ENCODE data around the gene MALL.
"Not testable (repeated sequence)": the region's sequence is repeated elsewhere in the genome, so short reads cannot be mapped to it uniquely, and the experiment has no call there.

Gene MALL

DNA sequence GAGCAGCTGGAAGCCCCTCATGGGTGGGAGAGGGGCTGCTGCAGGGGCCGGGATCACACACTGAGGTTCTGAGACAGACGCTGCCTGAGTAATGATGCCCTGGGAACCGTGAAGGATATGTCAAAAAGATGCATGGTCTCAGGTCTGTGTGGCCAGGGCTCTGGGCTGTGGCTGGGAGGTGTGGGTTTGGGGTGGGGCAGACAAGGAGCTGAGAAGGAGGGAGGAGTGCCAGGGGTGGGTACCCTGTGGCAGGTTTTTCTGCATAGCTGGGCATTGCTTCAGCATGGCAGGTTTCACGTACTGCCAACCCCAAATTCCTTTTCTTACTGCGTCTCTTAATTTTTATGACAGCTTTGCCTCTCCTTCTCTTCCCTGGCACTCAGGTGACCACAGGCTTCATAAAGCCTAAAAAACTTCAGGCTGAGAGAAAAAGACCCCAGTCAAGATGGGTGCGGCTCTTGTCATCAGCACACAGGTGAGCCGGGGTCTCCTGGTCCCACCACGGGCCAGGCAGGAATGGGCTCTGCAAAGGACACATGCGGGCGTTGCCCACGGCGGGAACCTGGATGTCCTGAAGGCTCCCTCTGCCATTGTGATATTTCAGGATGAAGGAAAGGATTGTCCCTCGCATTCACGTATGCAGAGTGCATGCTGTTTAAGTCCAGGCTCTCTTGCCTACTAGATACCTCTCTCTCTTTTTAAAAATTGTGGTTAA is 18.0 kb downstream of the MALL start:
- no peak for DNase-seq

DNA sequence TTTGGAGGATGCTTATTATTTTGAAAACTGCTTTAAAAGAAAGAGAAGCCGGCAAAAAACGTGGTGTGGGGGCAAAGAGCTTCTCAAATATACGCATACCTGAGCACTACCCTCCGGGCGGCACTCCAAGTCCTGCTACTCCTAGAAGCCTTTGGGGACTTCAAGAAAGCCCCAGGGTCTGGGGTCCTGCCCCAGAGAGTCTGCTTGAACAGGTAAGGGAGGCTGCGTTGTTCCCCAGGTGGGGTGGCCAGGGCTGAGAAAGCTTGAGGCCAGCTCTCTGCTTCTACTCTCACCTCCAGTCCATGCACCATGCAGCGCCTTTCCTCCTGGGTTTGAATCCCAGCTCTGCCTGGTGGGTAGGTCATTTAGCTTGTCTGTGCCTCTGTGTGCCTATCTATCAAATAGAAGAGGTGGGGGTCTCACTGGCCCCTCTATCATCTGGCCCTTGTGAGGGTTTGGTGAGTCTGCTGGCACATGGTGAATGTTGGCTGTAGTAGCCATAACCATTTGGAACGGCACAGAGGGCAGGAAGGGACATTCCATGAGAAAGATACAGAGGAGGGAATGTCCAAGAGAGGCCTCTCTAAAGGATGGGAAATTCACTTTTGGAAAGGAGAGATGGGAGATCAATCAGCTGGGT is 19.5 kb downstream of the MALL start:
- DNase-seq = no peak

DNA sequence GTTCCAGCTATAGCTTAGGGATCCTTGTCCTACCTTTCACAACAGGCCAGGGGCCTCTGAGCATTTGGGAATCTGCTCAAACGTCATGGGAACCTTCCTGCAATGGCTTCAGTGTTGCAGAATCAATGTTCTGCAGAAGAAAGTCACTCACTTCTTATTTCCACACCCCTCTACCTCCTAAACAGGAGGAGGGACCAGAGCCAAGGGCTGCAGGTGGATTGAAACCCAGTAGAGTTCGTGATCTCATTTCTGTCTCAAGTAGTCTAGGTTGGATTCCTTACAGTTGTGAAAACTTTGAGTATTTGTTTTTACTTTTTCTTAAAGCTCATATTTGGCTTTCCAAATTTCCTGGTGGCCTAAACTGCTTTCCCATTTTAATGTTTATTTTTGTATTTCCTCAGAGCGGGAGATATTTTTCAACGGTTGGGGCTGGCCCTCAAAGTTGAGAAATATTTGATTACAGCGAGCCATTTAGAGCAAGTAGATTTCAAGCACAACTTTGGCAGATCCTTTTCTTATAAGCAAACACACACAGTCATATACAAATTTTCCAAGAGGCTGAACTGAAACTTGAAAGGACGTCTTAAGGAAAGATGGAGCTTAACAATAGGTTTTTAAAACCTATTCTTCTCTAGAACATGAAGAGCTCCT is 20.6 kb downstream of the MALL start:
- DNase-seq = not testable (repeated sequence)

DNA sequence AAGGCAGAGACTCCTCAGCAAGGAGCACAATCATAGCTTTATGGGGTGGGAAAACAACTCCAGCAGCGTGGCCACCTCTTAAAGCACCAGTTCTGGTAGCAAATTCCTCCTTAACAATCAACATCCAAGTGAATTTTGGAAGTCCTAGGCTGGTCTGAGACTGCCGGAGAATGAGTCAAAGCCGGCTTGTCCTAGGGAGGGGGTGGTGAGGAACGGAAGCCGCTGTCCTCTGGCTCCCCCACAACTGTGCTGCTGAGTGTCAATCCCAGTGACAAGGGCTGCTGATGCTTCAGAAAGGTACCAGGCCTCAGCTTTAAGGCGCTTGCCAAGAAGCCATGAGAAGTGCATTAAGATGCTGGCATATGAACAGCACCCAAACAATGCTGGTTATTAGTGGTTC is 21.7 kb downstream of the MALL start:
- DNase-seq = not testable (repeated sequence)

DNA sequence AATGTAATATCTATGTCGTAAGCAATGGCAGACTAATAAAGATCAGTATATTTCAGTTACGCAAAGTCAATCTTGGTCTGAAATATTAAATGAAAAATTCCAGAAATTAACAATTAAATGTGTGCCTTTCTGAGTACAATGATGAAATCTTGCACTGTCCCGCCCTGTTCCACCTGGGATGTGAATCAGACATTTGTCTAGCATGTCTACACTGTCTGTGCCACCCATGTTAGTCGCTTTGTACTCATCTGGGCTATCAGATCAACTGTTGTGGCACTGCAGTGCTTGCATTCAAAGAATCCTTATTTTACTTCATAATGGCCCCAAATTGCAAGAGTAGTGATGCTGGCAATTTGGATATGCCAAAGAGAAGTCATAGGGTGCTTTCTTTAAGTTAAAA is 25.5 kb downstream of the MALL start:
- not testable (repeated sequence) for DNase-seq

DNA sequence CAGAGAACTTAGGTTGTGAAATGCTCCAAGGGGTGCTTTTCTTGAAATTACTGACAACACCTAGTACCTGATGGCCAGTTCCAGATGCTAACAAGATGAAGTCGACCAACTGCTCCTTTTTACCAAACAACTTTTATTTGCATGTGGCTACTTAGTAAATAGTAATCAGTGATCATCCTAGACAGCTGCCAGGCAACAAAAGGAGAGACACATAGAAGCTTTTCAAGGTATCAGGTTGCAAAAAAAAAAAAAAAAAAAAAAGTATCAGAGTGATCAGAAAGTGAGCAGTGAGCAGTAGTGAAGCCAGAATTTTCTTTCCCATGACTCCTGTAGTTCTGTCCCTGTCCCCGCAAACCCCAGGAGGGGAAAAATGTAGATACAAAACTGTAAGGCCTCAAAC is 31.9 kb downstream of the MALL start:
- not testable (repeated sequence) for DNase-seq

DNA sequence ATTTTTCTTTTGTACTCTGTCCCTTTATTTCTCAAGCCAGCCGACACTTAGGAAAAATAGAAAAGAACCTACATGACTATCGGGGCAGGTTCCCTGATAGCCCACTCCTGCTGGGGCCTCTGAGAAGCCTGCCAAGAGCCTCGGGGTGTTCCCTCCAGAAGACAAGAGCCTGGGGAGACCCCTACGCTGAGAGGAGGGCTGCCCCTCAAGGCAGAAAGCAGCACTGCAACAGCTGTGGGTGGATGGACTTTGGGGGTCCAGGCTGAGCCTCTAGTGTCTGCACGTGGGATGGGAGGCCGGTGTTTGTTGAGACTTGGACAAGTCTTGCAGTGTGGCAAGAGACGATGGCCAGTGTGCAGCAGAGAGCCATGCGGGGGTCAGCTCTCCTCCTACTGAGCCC is 32.5 kb downstream of the MALL start:
- DNase-seq = not testable (repeated sequence)

DNA sequence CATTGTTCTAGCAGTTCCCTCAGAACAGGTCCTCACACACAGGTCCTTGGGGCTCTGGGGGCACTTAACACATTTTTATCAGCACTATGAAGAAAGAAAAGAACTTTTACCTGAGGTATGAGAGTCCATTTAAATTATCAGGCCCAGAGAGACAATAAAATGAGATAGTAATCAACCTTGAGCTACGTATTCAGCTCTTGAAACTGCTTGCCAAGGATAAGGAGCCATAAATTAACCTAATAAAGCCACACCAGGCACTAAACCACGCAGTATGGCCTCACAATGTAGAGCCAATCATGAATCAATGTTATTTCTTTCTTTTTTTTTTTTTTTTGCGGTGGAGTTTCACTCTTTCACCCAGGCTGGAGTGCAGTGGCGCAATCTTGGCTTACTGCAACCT is 37.5 kb downstream of the MALL start:
- DNase-seq = not testable (repeated sequence)

DNA sequence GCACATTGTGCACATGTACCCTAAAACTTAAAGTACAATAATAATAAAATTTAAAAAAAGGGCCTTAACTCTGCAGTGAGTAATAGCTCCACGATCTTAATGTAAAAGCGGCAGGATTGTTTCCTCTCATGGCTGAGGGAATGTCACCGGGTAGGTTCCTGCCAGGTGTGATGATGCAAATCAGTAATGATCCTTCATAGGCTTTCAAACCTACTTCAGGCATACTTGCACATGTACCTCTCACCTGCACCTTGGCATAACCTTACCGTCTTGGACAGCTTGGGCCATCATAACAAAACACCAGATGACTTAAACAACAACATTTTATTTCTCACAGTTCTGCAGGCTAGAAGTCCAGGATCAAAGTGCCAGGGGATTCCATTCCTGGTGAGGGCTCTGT is 39.7 kb downstream of the MALL start:
- not testable (repeated sequence) for DNase-seq

DNA sequence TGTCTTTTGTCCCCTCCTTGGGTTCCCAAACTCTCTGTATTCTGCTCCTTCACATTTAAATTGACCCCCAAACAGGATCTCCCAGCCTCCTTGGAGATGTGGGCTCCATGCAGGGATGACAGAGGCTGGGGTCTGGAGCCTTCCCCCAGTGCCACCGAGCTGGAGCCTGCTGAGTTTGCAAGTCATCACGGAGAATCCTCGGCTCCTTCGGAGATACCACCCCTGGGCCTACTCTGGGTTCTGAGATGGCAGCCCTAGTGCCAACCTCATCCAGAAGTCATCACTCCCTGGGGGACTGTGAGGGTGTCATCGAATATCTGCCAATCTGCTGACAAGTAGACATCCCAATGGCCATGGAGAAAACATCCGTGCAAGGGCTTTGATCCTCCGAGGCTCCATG is 45.8 kb downstream of the MALL start:
- not testable (repeated sequence) for DNase-seq

DNA sequence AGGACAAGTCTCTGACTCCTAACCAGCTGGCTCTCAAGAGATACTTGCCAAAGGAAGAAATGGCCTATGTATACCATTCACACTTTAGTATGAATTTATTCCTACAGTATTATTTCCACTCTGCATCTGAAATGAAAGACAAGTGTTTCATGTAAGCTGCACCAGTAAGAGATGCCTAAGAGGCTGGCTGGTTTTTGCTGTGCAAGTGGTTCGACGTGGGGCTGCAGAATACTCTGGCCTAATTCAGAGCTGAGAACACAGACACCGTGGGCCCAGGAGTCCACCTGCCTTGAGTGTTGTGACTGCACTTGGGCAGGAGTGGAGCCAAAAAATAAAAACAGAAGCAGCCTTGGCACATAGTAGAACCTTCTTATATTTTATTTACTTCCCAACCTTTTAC is 47.5 kb downstream of the MALL start:
- not testable (repeated sequence) for DNase-seq

DNA sequence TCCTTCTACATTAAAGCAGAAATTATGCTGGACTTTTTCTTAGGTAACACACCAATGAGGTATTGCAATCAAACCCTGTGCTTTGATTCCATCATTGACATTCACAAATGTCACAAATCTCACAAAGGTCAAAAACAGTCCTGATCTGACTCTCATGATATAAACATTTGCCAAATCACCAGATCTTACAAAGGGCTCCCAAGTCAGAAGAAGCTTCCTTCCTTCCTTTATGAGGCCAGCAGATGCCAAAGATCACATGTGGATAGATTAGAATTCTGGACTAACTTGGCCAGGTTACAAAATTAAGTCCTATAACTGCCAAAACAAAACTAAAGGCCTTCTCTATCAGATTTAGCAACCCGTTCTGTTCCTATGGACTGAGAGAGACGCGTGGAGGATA is 53.3 kb downstream of the MALL start:
- not testable (repeated sequence) for DNase-seq

DNA sequence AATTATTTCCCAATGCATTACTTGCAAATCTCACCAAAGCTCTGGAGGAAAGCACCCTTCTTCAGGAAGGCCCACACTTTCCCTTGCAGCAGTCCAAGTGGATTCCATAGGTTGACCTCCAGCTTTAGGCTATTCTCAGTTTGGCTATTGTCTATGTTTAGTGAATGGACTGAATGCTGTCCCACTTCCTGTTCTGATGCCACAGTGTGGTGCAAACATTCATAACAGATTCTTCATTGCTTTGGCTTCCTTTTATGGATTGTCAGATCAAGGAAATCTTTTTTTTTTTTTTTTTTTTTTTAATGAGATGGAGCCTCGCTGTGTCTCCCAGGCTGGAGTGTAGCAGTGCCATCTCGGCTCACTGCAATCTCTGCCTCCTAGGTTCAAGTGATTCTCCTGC is 55.1 kb downstream of the MALL start:
- not testable (repeated sequence) for DNase-seq

DNA sequence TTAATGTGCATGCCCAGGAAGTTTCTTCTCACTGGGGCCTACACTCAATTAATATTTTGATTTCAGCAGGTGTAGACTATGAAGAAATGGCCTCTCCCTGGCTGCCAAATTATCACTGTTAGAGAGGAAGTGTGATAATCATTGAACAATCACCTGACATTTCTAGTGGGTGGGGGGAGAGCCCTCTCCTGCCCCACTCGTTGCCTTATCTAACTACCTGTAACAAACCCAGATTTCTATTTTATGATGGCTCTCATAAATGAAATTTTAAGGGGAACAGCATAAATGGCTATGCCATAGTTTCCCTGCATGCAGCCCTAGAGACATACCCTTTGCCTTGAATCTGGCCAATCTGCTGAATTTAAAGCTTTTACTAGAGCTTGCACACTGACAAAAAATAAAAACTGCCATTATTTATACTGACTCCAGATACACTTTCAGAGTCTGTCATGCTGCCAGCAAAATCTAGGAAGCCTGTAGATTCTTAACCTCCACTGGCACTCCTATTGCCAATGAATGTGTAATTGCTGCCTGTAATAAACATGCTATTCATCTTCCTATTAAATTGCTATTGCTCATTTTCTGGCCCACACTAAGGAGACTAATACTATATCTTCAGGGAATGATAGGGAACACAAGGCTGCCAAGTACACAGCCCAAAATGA is 55.8 kb downstream of the MALL start:
- not testable (repeated sequence) for DNase-seq

DNA sequence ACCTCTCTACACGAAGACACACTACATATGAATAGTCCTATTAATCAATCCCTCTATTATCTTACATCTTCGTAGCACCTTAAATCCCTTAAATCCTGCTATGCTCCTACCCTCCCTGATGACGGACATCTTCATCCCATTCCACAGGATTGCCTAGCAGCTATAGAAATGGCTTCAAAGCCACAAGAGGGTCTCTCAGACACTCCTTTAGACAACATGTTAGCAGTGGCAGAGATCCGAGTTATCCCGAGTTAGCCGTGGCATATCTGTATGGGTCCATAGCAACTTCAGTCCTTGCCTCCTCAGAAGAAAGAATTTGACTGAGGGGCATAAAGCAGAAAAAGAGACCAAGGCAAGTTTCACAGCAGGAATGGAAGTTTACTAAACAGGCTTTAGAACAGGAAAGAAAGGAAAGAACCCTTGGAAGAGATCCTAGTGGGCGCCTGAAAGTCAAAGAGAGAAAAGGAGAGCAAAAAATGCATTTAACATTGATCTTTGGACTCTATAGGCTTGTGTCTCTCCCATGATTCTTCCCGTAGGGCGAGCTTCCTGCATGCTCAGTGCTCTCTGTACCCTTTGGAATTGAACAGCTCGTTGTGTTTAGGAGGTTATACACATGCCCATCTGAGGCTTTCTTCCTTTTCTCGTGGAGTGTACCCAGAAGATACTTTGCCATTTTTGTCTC is 56.5 kb downstream of the MALL start:
- DNase-seq = not testable (repeated sequence)

DNA sequence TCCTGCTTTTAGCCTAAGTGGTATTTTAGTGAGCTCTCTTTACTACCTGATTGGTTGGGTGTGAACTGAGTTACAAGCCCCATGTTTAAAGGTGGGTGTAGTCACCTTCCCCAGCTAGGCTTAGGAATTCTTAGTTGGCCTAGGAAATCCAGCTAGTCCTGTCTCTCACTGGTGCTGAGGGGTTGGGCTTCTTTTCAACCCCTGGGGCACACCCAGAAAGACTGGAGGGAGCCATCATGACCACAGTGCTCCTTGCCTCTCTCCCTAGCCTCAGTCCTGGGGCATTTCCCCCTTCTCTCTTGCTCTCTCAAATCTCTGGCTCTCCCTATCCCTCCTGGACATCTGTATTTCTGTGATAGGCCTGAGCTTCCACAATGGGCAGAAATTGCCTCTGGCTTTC is 57.6 kb downstream of the MALL start:
- DNase-seq = not testable (repeated sequence)

DNA sequence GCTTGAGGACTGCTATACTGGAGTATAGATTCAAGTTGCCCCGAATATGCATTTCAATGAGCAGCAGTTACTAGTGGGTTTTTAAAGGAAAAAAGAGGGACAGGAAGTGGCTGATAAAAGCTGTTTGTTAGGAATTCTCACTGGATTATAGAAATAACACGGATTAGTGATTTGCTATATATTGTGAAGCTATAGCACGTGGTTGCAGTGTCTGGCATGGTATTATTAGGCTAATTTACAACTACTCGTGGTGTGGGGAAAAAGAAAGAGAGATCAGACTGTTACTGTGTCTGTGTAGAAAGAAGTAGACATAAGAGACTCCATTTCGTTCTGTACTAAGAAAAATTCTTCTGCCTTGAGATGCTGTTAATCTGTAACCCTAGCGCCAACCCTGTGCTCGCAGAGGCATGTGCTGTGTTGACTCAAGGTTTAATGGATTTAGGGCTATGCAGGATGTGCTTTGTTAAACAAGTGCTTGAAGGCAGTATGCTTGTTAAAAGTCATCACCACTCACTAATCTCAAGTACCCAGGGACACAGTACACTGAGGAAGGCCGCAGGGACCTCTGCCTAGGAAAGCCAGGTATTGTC is 59.7 kb downstream of the MALL start:
- not testable (repeated sequence) for DNase-seq

DNA sequence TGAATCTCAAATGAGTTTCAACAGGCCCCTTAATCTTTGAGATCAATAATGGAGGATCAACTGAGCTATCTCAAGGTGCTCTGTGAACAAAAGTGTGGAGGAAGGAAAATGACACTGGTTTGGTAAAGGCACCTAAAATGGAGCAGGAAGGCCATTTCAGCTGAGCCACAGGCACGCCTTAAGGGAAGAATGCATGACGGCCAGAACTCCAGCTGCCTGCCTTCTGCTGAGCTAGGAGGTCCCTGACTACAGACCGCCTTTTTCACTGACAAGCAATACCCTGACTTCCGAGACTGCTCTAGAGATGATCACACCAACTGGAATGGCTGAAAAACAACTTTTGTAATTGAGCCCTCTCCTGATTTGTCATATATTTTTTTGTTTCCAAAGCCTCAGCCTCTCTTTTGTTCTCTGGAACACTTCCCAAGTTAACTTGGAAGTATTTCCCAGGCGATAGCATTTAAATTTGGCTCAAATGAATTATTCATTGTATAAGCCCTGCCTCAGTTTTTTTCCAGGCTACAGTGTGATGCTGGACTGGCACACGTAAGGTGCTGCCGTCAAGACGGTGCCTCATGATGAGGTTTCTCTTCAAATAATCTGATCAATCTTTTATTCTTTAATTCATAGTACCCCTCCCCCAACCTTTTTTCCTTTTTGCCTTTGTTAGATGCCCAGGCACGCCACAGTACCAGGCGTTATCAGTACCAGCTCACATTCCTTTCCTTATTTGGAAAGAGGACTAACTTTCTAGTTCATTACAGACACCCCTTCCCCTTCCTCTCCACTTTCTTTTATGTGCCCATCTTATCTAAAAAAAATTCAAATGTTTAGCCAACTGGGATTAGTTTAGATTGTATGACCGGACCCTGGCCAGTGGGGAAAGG is 60.9 kb downstream of the MALL start:
- not testable (repeated sequence) for DNase-seq

DNA sequence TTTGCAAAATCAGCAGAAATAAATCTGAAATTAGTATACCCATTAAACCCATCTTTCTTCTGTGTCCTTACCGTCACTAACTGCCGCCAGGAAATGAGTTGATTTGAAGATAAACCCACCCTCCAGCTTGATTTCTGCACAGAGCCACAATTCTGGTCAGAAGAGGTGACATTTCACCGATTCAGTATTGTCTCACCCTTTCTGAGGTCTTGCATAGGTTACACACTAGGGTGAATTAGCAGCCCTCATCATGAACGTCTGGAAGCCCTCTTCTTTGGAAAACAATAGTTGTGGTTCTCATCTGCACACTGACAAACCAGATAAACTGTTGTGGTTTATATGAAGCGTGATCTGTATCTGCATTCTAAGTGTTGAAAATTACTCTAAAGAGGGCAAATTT is 61.9 kb downstream of the MALL start:
- not testable (repeated sequence) for DNase-seq

DNA sequence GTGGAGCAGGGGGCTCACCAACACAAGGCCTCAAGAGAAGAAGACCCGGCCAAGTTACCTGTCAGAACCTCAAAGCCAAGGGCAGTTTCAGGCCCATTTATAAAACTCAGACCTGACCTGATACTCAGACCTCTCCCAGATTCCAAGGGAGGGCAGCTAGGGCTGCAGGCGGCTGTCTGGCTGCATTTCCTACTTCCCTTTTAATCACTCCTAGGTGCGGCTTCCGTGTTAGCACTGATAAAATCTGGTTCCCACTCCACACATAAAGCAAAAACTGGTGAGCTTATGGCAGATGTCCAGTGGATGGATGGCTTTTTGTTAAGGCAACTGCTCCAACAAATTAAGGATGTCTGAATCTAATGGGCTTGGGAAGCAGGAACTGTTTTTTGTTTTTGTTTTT is 63.5 kb downstream of the MALL start:
- DNase-seq = not testable (repeated sequence)

DNA sequence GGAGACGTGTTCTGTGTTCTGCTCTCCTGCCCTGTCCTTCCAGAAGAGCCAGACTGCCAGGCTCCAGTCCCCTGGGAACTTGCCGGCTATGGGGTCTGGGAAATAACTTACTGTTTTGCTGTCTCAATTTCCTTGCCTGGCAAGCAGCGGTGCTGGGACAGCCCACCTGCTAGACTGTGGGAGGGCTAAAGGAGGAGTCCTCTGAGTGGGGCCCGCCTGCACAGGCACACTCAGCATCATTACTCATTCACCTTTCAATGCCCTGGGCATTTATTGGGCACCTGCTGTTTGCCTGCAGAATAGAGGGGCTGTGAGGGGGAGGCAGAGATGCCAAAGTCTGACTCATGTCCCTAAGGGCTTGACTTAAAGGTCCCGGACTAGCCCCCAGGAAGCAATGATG is 65.4 kb downstream of the MALL start:
- DNase-seq = not testable (repeated sequence)
